Fibroblast of villous mesenchyme (primary cell): ENCODE data around the gene APAF1. TPM values are rescaled to one million over a fixed set of nuclear protein-coding genes. Genes with fewer than 3 reads are reported as not detected.

Source experiments
- DNase-seq: peaks from one replicate; pipeline ENCODE4 v3.0.0-alpha.2; 2010; ENCODE audit warnings: low read depth
- H3K4me3 ChIP-seq: 2 replicates; pipeline ENCODE4 v1.5.1; 2011; ENCODE audit warnings: low read depth, mild to moderate bottlenecking, low read length
- total RNA-seq: library from RNA; depleted of rRNA; stranded (reverse); fragments of >200 nt; gene quantifications from 2 replicates; pipeline ENCODE4 v1.2.3, GENCODE V29; 2012
- TF ChIP-seq, protein P1 (sequence below): IDR thresholded peaks from 2 replicates; pipeline ENCODE4 v1.5.1; 2012; ENCODE audit warnings: low read depth, mild to moderate bottlenecking, low read length; ENCODE audit not compliant: insufficient read depth

The APAF1 gene
- total RNA-seq, 1 donor: 40.2 TPM

DNA sequence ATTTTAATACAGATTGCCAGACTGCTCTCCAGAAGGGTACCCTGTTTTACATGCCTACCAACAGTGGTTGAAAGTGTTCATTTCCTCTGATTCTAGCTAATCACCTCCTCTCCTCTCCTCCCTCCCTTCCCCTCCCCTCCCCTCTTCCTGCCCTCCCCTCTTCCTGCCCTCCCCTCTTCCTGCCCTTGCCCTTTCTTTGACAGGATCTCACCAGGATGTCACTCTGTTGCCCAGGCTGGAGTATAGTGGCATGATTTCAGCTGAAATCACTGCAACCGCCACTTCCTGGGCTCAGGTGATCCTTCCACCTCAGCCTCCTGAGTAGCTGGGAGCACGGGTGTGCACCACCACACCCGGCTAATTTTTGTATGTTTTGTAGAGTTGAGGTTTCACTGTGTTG lies 24.7 kb downstream of the APAF1 start:
- no peak overlapping the region for H3K4me3 ChIP-seq
- TF ChIP-seq, protein P1, sequence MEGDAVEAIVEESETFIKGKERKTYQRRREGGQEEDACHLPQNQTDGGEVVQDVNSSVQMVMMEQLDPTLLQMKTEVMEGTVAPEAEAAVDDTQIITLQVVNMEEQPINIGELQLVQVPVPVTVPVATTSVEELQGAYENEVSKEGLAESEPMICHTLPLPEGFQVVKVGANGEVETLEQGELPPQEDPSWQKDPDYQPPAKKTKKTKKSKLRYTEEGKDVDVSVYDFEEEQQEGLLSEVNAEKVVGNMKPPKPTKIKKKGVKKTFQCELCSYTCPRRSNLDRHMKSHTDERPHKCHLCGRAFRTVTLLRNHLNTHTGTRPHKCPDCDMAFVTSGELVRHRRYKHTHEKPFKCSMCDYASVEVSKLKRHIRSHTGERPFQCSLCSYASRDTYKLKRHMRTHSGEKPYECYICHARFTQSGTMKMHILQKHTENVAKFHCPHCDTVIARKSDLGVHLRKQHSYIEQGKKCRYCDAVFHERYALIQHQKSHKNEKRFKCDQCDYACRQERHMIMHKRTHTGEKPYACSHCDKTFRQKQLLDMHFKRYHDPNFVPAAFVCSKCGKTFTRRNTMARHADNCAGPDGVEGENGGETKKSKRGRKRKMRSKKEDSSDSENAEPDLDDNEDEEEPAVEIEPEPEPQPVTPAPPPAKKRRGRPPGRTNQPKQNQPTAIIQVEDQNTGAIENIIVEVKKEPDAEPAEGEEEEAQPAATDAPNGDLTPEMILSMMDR: no peak
- DNase-seq: no peak

DNA sequence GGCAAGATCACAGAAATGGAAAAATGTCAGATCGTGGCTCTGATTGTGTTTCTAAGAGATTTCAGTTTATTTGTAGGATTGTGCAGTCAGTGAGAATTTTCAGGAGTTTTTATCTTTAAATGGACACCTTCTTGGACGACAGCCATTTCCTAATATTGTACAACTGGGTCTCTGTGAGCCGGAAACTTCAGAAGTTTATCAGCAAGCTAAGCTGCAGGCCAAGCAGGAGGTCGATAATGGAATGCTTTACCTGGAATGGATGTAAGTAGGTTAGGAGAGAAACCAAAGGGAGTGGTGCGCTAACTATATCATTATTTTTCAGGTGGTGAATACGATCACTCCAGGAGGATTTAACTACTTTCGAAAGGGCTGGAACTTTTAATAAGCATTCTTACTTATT lies 26.4 kb downstream of the APAF1 start:
- TF ChIP-seq, protein P1: no peak
- DNase-seq: no peak
- no peak overlapping the region for H3K4me3 ChIP-seq

DNA sequence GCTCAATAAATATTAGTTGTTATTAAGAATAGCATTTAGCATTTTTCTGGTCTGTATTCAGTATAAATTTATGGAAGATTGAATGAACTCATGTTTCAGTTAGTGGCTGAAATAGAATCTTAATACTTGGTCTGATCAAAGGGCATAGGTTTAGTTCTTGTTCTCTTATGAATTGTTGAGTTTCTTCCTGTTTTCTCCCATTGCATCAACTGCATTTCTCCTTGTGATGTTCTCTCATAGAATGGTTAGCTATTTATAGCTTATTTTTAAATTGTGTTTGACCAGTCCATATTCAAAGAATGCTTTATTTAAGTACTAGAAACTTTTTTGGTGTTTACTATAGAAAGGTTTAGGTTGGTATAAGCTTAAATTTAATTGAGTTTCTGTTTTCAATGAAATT lies 29.8 kb downstream of the APAF1 start:
- TF ChIP-seq, protein P1: no peak
- H3K4me3 ChIP-seq: no peak overlapping the region
- DNase-seq: no peak

DNA sequence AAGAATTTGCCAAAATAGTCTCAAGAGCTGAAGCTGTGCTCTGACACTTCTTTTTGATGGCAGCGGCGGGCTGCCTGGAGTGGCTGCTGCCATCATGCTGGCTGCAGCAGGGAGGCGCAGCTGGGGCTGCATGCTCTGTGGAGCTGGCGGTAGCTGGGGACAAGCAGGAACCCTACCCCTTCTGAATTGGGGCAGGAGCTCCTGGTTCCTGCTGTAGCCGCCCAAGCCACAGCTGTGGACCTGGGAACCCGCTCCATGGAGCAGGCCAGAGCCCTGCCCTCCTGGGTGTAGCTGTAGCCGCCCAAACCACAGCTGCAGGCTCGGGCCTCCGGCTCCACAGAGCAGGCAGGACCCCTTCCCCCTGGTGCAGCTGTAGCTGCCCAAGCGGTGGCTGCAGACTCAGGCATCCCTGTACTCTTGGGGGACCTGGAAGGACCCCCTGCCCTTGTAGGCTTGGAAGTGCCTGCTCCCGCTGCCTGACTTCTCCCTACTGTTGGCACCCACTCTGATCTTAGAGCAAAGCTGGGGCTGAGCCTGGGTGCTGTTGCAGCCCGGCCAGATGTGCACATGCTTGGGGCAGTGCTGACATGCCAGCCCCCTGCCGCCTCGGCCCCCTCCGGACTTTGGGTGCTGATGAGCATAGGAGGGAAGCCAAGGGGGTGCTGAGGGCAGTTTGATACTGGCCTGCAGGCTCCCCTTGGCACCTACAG lies 33.3 kb downstream of the APAF1 start:
- TF ChIP-seq, protein P1: no peak
- H3K4me3 ChIP-seq: no peak overlapping the region
- DNase-seq: no peak

DNA sequence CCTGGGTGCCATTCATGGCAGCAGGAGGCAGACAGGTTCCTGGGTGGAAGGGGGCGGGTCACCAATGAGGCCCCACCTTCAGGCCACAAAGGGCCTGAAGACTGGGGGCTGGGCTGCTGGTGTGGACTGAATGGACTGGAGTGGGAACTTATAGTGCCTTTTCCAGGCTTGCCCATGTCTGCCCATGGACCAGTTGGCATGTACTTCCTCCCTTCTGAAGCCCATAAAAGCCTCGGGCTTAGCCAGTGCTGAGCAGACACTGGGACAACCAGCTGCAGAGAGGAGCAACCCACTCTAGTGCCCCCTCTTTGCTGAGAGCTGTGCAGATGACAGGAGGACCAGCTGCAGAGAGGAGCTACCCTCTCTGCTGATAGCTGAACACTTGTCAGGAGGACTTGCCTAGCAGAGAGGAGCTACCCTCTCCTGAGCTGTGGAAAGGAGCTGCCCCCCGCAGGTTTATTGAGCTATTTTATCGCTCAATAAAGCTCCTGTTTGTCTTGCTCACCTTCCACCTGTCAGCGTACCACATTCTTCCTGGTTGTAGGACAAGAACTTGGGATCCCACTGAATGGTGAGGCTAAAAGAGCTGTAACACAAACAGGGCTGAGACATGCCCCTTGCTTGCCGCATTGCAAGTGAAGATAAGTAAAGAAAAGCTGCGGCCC lies 34.0 kb downstream of the APAF1 start:
- H3K4me3 ChIP-seq: no peak overlapping the region

DNA sequence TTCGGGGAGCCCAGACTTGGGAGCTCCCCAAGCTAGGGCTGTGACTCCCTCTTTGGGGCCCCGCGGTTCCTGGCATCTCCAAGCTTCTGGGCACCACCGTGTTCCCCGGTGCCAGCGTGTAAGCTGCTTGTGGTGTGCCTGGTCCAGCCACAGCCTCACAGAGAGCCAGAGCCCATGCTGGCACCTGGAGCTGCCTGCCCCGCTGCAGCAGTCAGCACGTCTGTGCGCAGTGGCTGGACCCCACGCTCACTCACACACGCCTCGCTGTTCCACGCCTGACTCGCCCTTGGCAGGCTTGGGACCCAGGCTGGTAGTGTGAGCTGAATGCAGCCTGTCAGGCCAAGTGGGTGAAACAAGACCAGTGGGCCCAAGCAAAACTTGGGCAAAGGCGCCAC lies 34.5 kb downstream of the APAF1 start:
- TF ChIP-seq, protein P1: no peak
- no peak overlapping the region for H3K4me3 ChIP-seq
- no peak for DNase-seq

More for the DNA sequence above, 34.0 kb downstream of the APAF1 start:
- TF ChIP-seq, protein P1: no peak
- no peak for DNase-seq
